Hematopoietic multipotent progenitor cell (in vitro differentiated cells): ENCODE data around the gene FBXL14. TPM values are rescaled to one million over a fixed set of nuclear protein-coding genes. Genes with fewer than 3 reads are reported as not detected.

Experiments
- DNase-seq, 3 donors: peaks; one replicate each; pipeline ENCODE4 v3.0.0-alpha.2; 2011 to 2015; ENCODE audit warnings: low read depth in 2 of 3, low spot score in 2 of 3
- total RNA-seq: library from RNA; depleted of rRNA; stranded (reverse); fragments of >200 nt; gene quantifications from one replicate; pipeline ENCODE4 v1.2.3, GENCODE V29; 2012

The FBXL14 gene
- total RNA-seq, 1 donor: 39.9 TPM

GRCh38 chr12:1517734-1518525 lies 76.5 kb downstream of the FBXL14 start:
- no peak for DNase-seq

GRCh38 chr12:1517007-1517406 lies 77.4 kb downstream of the FBXL14 start:
- DNase-seq: peak in 1 of 3 donors; percentile 28

Other genes with a start within 250 kb of the FBXL14 start
- 1.1 TPM for gene WNT5B, start 34.6 kb upstream of the FBXL14 start, total RNA-seq
- gene ADIPOR2, start 96.5 kb upstream of the FBXL14 start, total RNA-seq: 20.2 TPM
- under 0.01 TPM for gene LRTM2, start 226.0 kb upstream of the FBXL14 start, total RNA-seq